HL-60 (cell line): Measurements from ENCODE around the gene FSTL4.

Source experiments
- CTCF ChIP-seq: IDR thresholded peaks from one replicate; pipeline ENCODE4 v1.5.1; 2011; ENCODE audit warnings: low read length, control low read depth, inconsistent platforms; ENCODE audit not compliant: insufficient read depth
- REST ChIP-seq: IDR thresholded peaks from 2 replicates; pipeline ENCODE4 v1.6.1; 2012; ENCODE audit warnings: low read depth; ENCODE audit not compliant: insufficient replicate concordance
- SPI1 ChIP-seq: IDR thresholded peaks from 2 replicates; pipeline ENCODE4 v1.6.1; 2012; ENCODE audit warnings: low read depth, mild to moderate bottlenecking, borderline replicate concordance

GRCh38 chr5:133336121-133336968 lies 276.0 kb downstream of the FSTL4 start:
- TF ChIP-seq CTCF (no peak), REST (no peak), SPI1 (no peak)
